Neural progenitor cell (in vitro differentiated cells): ENCODE measurements around the gene CDC42SE1.

ENCODE experiments used
- EZH2 ChIP-seq: fragments of 200-600 bp; sonication (generic); IDR thresholded peaks from 2 replicates; pipeline ENCODE4 v1.6.1; 2017; ENCODE audit warnings: antibody characterized with exemption, mild to moderate bottlenecking, moderate library complexity
- EZH2phosphoT487 ChIP-seq: fragments of 200-600 bp; sonication (generic); IDR thresholded peaks from 2 replicates; pipeline ENCODE4 v1.6.1; 2017; ENCODE audit warnings: antibody characterized with exemption
- TF ChIP-seq, protein P1 (sequence below): fragments of 200-600 bp; sonication (generic); IDR thresholded peaks from 2 replicates; pipeline ENCODE4 v1.5.1; 2017; ENCODE audit warnings: antibody characterized with exemption, mild to moderate bottlenecking

DNA sequence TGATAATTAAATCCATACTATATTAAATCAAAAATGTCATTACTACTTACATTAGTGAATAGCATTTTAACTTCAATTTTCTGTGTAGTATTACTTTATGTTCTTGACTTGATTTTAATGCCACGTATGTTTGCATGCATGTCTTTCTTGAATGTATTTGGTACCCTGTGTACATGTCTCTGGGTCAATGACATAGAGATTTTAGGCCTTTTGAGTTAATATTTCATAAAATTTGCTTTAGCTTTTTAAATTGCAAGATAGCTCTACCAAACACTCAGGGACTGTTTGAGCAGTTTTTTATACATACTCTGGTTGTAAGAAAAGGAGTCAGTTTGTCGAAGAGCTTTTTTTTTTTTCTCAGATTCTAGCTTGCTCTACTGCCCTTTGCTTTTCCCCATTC lies 2.3 kb upstream of the CDC42SE1 start:
- TF ChIP-seq, protein P1, sequence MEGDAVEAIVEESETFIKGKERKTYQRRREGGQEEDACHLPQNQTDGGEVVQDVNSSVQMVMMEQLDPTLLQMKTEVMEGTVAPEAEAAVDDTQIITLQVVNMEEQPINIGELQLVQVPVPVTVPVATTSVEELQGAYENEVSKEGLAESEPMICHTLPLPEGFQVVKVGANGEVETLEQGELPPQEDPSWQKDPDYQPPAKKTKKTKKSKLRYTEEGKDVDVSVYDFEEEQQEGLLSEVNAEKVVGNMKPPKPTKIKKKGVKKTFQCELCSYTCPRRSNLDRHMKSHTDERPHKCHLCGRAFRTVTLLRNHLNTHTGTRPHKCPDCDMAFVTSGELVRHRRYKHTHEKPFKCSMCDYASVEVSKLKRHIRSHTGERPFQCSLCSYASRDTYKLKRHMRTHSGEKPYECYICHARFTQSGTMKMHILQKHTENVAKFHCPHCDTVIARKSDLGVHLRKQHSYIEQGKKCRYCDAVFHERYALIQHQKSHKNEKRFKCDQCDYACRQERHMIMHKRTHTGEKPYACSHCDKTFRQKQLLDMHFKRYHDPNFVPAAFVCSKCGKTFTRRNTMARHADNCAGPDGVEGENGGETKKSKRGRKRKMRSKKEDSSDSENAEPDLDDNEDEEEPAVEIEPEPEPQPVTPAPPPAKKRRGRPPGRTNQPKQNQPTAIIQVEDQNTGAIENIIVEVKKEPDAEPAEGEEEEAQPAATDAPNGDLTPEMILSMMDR: no peak
- TF ChIP-seq EZH2 (no peak), EZH2phosphoT487 (no peak)
